Effector CD8-positive, alpha-beta T cell (primary cell): ENCODE measurements around the gene BPGM.

Source experiments
- DNase-seq: peaks from one replicate; lab custom pipeline; 2025; lab: John Stamatoyannopoulos, UW

The BPGM gene

GRCh38 chr7:134720091-134720935, 73.7 kb downstream of the BPGM start:
- DNase-seq: no peak

DNA sequence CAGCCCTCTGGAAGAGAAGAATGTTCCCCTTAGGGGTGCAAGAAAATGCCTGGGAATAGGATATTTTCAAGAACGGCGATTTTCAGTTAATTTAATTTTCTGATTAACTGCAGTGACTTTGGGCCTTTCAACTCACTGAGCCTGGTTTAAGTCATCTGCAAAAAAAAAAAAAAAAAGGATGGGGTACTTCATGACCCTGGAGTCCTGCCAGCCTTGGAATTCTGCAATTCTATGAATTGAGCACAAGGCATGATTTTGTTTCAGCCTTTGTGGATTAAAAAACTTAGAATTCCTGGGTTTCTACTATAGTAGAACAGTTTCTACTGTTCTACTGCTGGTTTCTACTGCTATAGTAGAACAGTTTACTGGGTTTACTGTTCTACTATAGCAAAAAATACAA, 74.5 kb downstream of the BPGM start:
- no peak for DNase-seq

DNA sequence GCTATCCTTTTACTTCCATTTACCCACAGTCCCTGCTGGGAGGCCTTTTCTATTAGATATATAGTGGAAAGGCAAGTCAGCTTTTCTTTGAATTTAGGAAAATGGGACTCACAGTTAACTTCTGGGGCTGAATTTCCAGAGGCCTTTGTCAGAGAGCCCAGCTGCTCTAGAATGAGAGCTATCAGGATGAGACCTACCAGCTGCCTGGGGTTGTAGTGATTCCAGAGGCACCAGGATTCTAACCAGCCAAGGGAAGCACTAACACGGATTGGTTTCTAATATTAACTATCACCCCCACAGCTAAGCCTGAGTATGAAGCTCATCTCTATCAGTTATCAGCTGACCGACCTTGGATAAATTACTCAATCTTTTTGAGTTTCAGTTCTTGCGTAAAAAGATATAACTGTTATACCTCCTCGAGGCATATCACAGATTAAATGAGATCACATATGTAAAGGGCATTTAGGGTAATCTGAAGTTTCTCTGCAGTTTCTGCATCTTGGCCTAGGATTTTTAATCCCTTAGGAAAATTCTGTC, 76.2 kb downstream of the BPGM start:
- no peak for DNase-seq

- DNase-seq: no peak
Measured at GRCh38 chr7:134723892-134724291, 77.2 kb downstream of the BPGM start.

GRCh38 chr7:134724606-134725005, 78.0 kb downstream of the BPGM start:
- DNase-seq: no peak

DNA sequence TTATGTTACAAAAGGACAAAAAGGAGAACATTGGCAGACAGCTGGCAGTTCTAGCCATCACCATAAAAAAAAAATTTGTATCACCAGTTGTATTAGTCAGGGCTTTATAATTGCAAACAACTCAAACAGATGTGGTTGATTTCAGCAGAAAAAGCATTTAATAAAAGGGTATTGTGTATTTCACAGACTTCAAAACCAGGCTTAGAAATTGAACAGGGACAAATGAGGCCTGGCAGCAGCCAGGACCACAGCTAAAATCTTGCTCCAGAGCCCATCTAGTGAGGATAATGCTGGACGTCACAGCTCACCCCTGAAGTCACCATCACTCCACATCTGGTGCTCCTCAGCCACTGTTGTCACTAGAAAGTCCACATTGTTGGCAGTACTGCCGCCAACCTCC, 79.9 kb downstream of the BPGM start:
- DNase-seq: no peak

- no peak for DNase-seq
Measured at GRCh38 chr7:134727711-134728110, 81.1 kb downstream of the BPGM start.
